OCI-LY3 (cell line): ENCODE results near the gene EARS2.

Source experiments
- EZH2phosphoT487 ChIP-seq: fragments of 200-600 bp; shearing (Covaris generic); IDR thresholded peaks from 2 replicates; pipeline ENCODE4 v1.6.1; 2018; ENCODE audit warnings: antibody characterized with exemption, mixed run types, low read depth
- TF ChIP-seq, protein P1 (sequence below): fragments of 200-600, 300-600 bp; sonication (generic); IDR thresholded peaks from 2 replicates; pipeline ENCODE4 v1.5.1; 2014; ENCODE audit warnings: antibody characterized with exemption, low read length, low read depth

GRCh38 chr16:23570992-23571632, 14.0 kb upstream of the EARS2 start:
- TF ChIP-seq, protein P1, sequence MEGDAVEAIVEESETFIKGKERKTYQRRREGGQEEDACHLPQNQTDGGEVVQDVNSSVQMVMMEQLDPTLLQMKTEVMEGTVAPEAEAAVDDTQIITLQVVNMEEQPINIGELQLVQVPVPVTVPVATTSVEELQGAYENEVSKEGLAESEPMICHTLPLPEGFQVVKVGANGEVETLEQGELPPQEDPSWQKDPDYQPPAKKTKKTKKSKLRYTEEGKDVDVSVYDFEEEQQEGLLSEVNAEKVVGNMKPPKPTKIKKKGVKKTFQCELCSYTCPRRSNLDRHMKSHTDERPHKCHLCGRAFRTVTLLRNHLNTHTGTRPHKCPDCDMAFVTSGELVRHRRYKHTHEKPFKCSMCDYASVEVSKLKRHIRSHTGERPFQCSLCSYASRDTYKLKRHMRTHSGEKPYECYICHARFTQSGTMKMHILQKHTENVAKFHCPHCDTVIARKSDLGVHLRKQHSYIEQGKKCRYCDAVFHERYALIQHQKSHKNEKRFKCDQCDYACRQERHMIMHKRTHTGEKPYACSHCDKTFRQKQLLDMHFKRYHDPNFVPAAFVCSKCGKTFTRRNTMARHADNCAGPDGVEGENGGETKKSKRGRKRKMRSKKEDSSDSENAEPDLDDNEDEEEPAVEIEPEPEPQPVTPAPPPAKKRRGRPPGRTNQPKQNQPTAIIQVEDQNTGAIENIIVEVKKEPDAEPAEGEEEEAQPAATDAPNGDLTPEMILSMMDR: no peak
- TF ChIP-seq EZH2phosphoT487: no peak
